Peyer's patch (tissue), 4 donors: ENCODE measurements around the gene DNAJC3. TPM values are rescaled to one million over a fixed set of nuclear protein-coding genes. Genes with fewer than 3 reads are reported as not detected.

Source experiments
- DNase-seq, 3 donors: peaks; one replicate each; pipeline ENCODE4 v3.0.0-alpha.2; 2017 to 2019
- H3K27ac ChIP-seq, 4 donors: fragments of 200-600 bp; sonication (generic); one replicate each; pipeline ENCODE4 v1.5.1; 2016 to 2019
- H3K27me3 ChIP-seq, 2 donors: fragments of 200-600 bp; sonication (generic); one replicate each; pipeline ENCODE4 v1.5.1; 2019
- H3K36me3 ChIP-seq, 3 donors: fragments of 200-600 bp; sonication (generic); one replicate each; pipeline ENCODE4 v1.5.1; 2016 to 2019
- H3K4me1 ChIP-seq, 4 donors: fragments of 200-600 bp; sonication (generic); one replicate each; pipeline ENCODE4 v1.5.1; 2016 to 2019
- H3K4me3 ChIP-seq, 4 donors: fragments of 200-600 bp; sonication (generic); 1 replicate in 3 of 4; 2 replicates in 1 of 4; pipeline ENCODE4 v1.5.1; 2016 to 2019; ENCODE audit warnings: mild to moderate bottlenecking in 1 of 4
- H3K9me3 ChIP-seq, 4 donors: fragments of 200-600 bp; sonication (generic); one replicate each; pipeline ENCODE4 v1.5.1; 2016 to 2019; ENCODE audit warnings: mild to moderate bottlenecking in 1 of 4
- POLR2A ChIP-seq, 2 donors: fragments of 450-650 bp; IDR thresholded peaks; one replicate each; pipeline ENCODE4 v1.5.1; 2017; ENCODE audit warnings: antibody characterized with exemption in 2 of 2, mild to moderate bottlenecking in 2 of 2, moderate library complexity in 2 of 2
- total RNA-seq, 4 donors: library from RNA; depleted of rRNA; stranded (reverse); fragments of >200 nt; gene quantifications; one replicate each; pipeline ENCODE4 v1.1.0, GENCODE V29; 2016
- TF ChIP-seq, protein P1 (sequence below), 6 experiments: fragments of 450-650 bp in 4 of 6; fragments of 200-600 bp in 2 of 6; sonication (generic) in 1 of 6; IDR thresholded peaks; one replicate each; pipeline ENCODE4 v1.5.1; 2017 to 2019; ENCODE audit warnings: antibody characterized with exemption in 6 of 6, mild to moderate bottlenecking in 3 of 6, moderate library complexity in 1 of 6

The DNAJC3 gene
- total RNA-seq, 4 donors from 2014 or later, result 26.4 to 61.5 (median 36.1) TPM

DNA sequence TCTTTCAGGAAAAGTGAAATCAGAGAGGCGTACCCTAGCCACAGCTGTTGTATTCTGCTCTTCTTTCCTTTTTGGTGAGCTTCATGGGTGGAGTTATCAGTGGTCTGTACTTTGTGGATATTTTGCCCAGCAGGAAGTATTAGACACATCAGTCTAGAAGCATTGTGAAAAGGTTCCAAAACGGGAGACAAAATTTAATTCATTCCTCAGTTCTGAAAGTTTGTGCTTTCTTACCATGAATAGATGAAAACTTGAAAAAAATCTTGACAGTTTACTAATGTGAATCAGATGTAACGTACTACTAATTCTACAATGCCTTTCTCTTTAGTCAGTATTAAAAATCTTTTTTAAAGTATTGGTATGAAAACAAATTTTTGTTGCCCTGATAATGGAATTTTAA lies 116.8 kb downstream of the DNAJC3 start:
- DNase-seq, result no peak
- H3K4me1 ChIP-seq, result no peaks in the 10 kb centered on the region
- no peaks in the 10 kb centered on the region for H3K9me3 ChIP-seq
- no peak overlapping the region for H3K27ac ChIP-seq
- TF ChIP-seq POLR2A (IDR thresholded peaks at IDR 0.05), result no peak
- TF ChIP-seq, protein P1, sequence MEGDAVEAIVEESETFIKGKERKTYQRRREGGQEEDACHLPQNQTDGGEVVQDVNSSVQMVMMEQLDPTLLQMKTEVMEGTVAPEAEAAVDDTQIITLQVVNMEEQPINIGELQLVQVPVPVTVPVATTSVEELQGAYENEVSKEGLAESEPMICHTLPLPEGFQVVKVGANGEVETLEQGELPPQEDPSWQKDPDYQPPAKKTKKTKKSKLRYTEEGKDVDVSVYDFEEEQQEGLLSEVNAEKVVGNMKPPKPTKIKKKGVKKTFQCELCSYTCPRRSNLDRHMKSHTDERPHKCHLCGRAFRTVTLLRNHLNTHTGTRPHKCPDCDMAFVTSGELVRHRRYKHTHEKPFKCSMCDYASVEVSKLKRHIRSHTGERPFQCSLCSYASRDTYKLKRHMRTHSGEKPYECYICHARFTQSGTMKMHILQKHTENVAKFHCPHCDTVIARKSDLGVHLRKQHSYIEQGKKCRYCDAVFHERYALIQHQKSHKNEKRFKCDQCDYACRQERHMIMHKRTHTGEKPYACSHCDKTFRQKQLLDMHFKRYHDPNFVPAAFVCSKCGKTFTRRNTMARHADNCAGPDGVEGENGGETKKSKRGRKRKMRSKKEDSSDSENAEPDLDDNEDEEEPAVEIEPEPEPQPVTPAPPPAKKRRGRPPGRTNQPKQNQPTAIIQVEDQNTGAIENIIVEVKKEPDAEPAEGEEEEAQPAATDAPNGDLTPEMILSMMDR (IDR thresholded peaks at IDR 0.05), result no peak
- peaks cover 0 to 40% (median 2%) of the 10 kb centered on the region in 3 donors for H3K36me3 ChIP-seq
- H3K27me3 ChIP-seq, result no peaks in the 10 kb centered on the region
- H3K4me3 ChIP-seq, result no peak overlapping the region

DNA sequence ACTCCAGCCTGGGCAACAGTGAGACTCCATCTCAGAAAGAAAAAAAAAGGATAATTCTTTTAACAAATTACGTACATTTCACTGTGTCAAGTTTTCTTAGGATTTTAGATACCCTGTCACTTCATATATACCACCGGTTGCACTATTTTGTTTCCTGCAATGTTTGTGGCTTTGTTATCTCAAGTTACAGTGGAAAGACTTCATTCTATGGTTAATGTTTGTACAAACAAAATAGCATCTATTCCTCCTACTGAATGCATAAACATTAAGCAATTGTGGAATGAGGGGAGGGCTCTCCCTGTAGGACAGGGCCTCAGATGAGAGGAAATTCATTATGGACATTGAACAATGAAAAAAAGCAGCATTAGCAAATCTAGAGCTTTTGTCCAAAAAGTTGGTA lies 120.1 kb downstream of the DNAJC3 start:
- H3K9me3 ChIP-seq, result no peaks in the 10 kb centered on the region
- no peak overlapping the region for H3K27ac ChIP-seq
- H3K4me3 ChIP-seq, result no peak overlapping the region
- H3K4me1 ChIP-seq, result no peaks in the 10 kb centered on the region
- H3K36me3 ChIP-seq, result peaks cover 0 to 11% (median 2%) of the 10 kb centered on the region in 3 donors
- TF ChIP-seq POLR2A (IDR thresholded peaks at IDR 0.05), result no peak
- DNase-seq, result no peak
- no peaks in the 10 kb centered on the region for H3K27me3 ChIP-seq

DNA sequence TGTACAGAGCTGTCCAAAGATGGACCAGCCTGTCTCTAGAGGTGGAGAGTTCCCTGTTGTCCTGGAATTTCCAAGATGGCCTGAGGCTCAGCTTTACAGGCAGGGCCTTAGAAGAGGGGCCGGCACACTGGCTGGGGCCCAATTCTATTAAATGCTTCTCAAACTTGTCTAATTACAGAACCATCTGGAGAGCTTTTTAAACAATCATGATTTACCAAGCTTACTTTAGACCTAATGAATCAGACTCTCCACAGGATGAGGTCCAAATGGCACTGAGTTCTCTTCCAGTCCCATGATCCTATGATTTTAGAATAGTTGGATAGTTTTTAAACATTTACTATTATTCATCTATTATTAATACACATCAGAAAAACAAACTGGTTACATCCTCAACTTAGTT lies 123.5 kb downstream of the DNAJC3 start:
- Histone ChIP-seq H3K27me3 (no peaks in the 10 kb centered on the region), H3K4me3 (no peak overlapping the region), H3K9me3 (no peaks in the 10 kb centered on the region), H3K4me1 (no peaks in the 10 kb centered on the region), H3K36me3 (no peaks in the 10 kb centered on the region), H3K27ac (no peak overlapping the region)
- DNase-seq, result no peak
- TF ChIP-seq POLR2A (IDR thresholded peaks at IDR 0.05), result no peak
- TF ChIP-seq, protein P1 (IDR thresholded peaks at IDR 0.05), result no peak

DNA sequence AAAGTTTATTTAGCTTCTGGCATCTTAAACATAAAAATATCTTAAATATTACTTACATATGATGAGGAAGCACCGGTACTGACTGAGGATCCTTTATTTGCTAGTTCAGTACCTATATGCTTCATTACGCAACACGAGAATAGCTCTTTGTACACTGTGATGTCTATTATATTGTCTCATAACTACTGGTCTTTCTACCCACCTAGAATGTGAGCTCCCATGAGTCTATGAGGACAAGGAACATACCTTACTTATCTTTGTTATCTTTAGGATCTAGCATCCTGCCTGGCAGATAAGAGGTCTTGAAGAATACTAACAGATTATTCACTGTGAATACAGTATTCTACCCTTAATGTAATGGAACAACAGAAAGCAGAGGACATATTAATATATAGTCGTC lies 124.9 kb downstream of the DNAJC3 start:
- TF ChIP-seq, protein P1 (IDR thresholded peaks at IDR 0.05), result no peak
- no peaks in the 10 kb centered on the region for H3K36me3 ChIP-seq

DNA sequence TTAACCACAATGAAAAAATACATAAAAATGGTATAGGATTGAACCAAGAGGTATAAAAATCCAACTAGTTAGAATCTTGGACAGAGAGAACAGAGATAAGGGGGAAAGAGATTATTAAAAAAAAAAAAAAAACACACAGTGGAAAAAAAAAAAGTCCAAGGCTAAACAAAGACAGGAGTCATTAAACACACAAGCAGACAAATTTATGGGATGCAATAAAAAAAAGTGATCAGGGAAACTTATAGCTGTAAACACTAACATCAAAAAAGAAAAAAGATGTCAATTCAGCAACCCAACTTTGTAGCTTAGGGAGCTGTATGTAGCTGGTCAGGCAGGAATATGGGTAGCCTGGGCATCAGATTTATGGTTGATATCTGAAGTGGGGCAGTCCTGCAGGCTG lies 129.0 kb downstream of the DNAJC3 start:
- DNase-seq, result no peak
- H3K27ac ChIP-seq, result no peak overlapping the region
- no peak for TF ChIP-seq POLR2A (IDR thresholded peaks at IDR 0.05)
- TF ChIP-seq, protein P1 (IDR thresholded peaks at IDR 0.05), result no peak
- no peaks in the 10 kb centered on the region for H3K4me1 ChIP-seq
- H3K4me3 ChIP-seq, result no peak overlapping the region
- no peaks in the 10 kb centered on the region for H3K36me3 ChIP-seq
- H3K9me3 ChIP-seq, result no peaks in the 10 kb centered on the region
- H3K27me3 ChIP-seq, result no peaks in the 10 kb centered on the region

More for the DNA sequence above, 124.9 kb downstream of the DNAJC3 start:
- Histone ChIP-seq H3K27me3 (no peaks in the 10 kb centered on the region), H3K4me1 (no peaks in the 10 kb centered on the region), H3K27ac (no peak overlapping the region), H3K4me3 (no peak overlapping the region), H3K9me3 (no peaks in the 10 kb centered on the region)
- no peak for DNase-seq

DNA sequence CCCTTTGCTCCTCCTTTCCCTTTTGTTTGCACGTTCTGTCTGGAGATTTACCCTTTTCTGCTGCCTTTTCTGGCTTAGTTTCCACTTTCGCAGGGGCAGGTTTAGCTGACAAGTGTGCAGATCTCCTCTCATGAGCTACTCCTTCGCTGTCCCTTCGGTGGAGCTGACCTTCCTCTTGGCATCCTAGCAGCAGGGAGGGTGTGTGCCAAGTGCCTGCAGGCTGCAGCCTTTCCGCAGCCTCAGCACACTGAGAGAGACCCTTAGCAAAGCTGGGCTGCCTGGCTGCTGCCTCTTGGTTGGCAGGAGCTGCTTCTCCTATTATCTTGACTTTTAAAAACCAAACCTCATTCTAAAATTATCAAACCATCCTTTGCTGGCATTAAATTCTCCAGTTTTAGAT lies 132.5 kb downstream of the DNAJC3 start:
- no peaks in the 10 kb centered on the region for H3K27me3 ChIP-seq
- no peak overlapping the region for H3K27ac ChIP-seq
- no peak overlapping the region for H3K4me3 ChIP-seq
- no peaks in the 10 kb centered on the region for H3K9me3 ChIP-seq
- no peaks in the 10 kb centered on the region for H3K4me1 ChIP-seq
- no peaks in the 10 kb centered on the region for H3K36me3 ChIP-seq
- no peak for TF ChIP-seq POLR2A (IDR thresholded peaks at IDR 0.05)
- TF ChIP-seq, protein P1 (IDR thresholded peaks at IDR 0.05), result no peak
- no peak for DNase-seq
